Stimulated activated CD8-positive, alpha-beta memory T cell treated with anti-CD3 and anti-CD28 coated beads, Interleukin-4, amount 100 ng/mL, for 1 hour (primary cell): ENCODE results near the gene KRTCAP3.

Experiments used
- DNase-seq, 2 donors: peaks; one replicate each; pipeline ENCODE4 v3.0.0-alpha.2; 2020; ENCODE audit warnings: low read depth in 2 of 2, low spot score in 1 of 2

The KRTCAP3 gene

DNA sequence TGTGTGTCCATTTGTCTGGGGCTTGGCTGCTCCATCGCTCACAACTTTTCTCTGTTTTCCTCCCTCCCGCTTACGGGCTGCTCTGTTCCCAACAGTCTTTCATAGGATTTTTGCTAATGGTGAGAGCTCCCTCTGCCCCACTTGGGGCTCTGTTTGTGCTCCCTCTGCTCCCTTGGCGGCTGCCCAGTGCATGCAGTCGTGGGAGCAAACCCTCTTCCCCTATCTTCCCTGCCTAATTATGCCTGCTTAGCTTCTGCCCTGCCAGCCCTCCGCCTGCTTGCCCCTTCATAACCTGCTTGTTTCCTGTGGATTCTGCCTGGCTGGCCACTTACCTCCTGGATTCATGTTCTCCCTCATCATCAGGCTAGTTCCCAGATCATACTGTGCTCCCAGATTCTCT, 6.6 kb upstream of the KRTCAP3 start:
- no peak for DNase-seq

DNA sequence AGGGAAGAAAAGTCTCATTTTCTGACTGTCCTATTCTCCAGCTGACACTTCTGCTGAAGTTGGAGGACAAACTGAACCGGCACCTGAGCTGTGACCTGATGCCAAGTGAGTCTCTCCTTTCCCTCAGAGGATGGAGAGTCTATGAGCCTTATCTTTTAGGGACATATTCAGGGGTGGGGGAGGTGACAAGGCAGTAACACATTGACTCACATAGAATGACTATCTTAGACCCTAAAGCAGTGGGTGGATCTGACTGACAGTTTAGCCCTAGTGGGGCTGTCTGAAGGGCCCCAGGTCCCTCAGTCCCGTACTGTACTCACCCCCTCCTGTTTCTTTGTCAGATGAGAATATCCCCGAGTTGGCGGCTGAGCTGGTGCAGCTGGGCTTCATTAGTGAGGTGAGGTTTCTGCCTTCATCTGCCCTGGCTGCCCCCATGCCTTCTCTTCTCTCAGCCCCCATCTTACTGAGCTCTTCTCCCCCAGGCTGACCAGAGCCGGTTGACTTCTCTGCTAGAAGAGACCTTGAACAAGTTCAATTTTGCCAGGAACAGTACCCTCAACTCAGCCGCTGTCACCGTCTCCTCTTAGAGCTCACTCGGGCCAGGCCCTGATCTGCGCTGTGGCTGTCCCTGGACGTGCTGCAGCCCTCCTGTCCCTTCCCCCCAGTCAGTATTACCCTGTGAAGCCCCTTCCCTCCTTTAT, 805 bp upstream of the KRTCAP3 start:
- DNase-seq = no peak

DNA sequence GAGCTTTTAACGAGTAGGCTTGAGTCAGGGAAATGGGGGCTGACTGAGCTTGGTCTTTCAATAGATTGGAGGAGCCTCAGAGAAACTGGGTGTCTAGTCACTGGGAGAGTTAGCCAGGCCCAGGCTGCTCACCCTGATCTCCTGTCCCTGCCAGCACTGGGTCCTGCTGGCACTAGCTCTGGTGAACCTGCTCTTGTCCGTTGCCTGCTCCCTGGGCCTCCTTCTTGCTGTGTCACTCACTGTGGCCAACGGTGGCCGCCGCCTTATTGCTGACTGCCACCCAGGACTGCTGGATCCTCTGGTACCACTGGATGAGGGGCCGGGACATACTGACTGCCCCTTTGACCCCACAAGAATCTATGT, 720 bp downstream of the KRTCAP3 start:
- DNase-seq = no peak

GRCh38 chr2:27445155-27445554, 3.0 kb downstream of the KRTCAP3 start:
- no peak for DNase-seq

- no peak for DNase-seq
These were observed 3.4 kb downstream of the KRTCAP3 start for GRCh38 chr2:27445615-27446014.

DNA sequence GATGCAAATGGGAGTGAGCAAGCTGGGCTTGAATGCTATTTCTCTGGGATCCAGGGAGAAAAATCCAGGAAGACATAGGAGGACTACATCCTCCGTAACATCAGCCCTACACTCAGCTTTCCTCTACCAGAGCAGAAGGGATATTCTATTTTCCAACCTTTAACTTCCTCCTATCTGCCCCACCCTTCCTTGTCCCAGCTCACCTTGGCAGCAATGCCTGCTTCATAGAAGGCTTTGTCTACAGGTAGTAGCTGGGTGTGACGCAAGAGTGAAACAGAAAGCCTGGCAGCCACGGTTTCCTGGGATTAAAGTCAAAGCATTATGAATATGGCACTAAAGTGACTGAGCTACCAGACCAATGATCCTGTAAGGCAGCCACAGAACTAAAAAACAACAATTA, 3.9 kb downstream of the KRTCAP3 start:
- DNase-seq = no peak

DNA sequence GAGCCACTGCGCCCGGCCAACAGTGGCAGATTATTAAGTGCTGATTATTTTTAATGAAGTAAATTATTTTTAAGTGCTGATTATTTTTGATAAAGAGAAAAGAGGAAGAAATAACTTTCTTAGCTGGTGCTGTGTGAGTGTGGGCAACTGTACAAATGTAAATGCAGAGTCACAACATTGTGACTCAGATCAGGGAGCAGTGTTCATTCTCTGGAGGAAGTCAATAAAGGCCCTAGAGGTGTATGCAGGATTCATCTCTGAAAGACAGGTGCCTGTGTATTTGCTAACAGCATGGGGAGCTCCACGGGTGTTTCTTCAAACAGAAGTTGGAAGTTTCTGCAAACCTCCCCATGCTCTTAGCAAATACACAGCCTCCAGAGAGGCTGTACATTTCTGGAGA, 6.2 kb downstream of the KRTCAP3 start:
- no peak for DNase-seq

DNA sequence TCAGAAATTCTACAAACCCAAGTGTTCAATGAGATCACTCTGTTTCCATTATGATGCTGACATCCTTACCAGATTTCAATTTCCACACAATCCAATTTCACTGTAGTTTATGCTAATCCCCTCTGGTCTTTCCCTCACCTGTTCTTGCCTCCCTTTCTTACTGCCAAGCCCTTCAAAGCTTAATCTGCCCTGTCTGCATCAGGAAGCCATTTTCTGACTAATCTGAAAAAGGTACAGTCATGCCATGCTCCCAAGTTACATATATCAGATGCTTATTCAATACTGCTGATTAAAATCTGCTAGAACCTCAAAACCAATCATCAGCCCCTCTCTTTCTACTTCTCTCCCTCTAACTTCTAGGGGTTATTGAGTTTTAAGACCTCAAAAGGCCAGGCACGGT, 8.9 kb downstream of the KRTCAP3 start:
- DNase-seq = no peak

- DNase-seq = no peak
These were observed 11.8 kb downstream of the KRTCAP3 start for GRCh38 chr2:27453968-27454367.

DNA sequence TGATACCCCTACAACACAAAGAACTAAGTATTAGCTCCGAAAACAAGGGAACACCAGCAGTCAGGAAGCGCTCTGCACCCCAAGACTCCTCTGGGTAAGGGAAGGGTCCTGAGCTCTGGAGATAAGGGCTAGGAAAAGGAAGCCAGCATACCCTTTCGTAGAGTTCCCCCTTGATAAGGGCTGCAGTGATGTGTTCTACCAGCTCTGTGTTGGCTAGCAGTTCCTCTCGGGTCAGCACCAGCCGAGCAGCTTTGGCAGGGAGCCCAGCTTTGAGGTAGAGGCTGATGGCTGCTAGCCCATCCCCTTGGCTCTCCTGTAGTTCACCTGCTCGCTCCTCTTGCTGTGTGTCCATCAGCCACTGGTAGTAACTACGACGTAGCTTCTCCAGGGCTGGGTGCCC, 18.9 kb downstream of the KRTCAP3 start:
- DNase-seq = no peak

DNA sequence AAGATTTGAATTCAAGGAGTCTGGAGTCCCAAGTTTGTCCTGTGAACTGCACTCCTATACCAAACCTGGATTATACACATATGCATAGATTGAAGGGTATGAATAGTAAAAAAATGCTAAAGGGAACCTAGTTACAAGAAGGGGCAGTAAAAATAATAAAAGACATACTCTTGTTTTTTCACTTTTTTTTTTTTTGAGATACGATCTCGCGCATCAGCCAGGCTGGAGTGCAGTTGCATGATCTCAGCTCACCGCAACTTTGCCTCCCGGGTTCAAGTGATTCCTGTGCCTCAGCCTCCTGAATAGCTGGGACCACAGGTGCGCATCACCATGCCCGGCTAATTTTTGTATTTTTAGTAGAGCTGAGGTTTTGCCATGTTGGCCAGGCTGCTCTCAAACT, 22.3 kb downstream of the KRTCAP3 start:
- no peak for DNase-seq

GRCh38 chr2:27471961-27472360, 29.8 kb downstream of the KRTCAP3 start:
- DNase-seq = no peak

- DNase-seq = no peak
These were observed 43.3 kb downstream of the KRTCAP3 start for GRCh38 chr2:27485496-27485895.

GRCh38 chr2:27489118-27489497, 46.9 kb downstream of the KRTCAP3 start:
- no peak for DNase-seq

DNA sequence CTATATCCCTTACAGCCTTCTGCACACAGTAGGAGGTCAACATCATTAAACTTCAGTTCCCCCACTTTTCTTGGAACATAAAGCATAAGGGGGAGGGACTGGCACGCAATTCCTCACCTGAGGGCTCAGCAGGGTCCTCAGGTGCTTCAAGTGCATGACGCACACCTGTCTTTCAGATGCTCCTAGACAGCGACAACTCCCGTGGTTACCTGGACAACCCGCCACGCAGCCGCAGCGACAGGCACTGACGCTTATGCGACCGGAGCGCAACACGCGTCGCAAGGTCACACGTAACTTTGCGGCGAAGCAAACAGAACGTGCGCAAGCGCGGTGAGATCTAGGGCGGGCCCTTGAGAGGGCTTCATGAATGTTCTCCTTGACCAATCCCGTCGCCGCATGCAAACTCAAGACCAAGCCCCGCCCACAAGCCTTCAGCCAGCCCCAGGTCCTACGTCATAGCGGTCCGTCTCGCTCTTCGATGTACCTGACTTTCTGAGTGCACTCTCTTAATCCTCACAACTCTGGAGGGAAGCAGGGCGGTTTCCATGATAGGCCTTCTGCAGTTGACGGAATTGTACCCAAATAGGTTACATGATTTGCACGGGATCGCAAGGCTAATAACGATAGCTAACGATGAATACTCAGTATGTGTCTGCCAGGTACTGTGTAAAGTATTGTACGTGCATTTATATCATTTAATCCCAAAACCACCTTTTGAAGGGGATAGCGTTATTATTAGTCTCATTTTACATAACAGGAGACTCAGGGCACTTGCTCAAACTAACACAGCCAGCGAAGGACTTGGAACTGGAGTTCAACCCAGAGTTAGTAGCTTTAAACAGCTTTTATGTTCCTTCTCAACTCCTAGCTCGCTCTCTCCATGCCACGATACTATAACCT, 47.6 kb downstream of the KRTCAP3 start, which contains the start of gene IFT172:
Gene IFT172 (minus strand): TSS at position 246 of the 900 bp plus-strand sequence. CDS start 90 bp downstream, at position 156.
- peak; percentile 96 to 98 for DNase-seq

DNA sequence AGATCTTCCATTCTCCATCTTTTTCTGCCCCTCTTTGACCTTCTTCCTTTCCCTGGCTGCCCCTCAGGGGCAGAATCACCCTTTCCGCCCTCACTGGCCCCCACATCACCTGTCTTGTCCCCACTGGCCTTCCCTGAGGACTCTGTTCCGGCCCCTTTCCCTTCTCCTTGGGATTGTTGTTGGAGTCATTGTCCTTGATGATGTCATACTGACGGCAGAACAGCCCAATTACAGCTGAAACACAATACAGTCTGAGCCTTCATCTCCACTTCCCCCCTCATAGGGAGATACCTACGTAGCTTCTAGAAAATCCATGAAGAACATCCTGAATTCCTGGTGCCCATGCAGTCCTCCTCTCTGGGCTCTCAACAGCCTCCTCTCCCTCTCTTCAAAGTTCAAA, 50.4 kb downstream of the KRTCAP3 start:
- DNase-seq = no peak

- no peak for DNase-seq
These were observed 51.7 kb downstream of the KRTCAP3 start for GRCh38 chr2:27493948-27494283.
